HepG2 (cell line): ENCODE results near the gene ATP13A4. TPM values are rescaled to one million over a fixed set of nuclear protein-coding genes. Genes with fewer than 3 reads are reported as not detected.

Source experiments
- ATAC-seq: fragments of 200-7000 bp; cut with Tn5 transposase; 3 replicates; pipeline ENCODE4 v1.9.1; 2020; ENCODE audit warnings: mild to moderate bottlenecking, moderate library complexity
- BruUV-seq: library from RNA; stranded (reverse); fragments of 400-500 nt; replicated peaks from 2 replicates; lab custom pipeline; 2021; lab: Mats Ljungman, UMichigan
- CTCF ChIA-PET: fragments of 300-600 bp; formaldehyde crosslinking; extraction: SDS; loops from one replicate; lab custom pipeline; 2021; ENCODE audit warnings: low total read pairs, inconsistent platforms, low intra/inter-chr PET ratio; lab: Yijun Ruan, JAX
- POLR2A ChIA-PET: fragments of 350-600 bp; sonication (Branson Sonifier 250); formaldehyde crosslinking; loops from one replicate; lab custom pipeline; 2020; ENCODE audit warnings: antibody characterized with exemption, inconsistent platforms; lab: Yijun Ruan, JAX
- DNase-seq: peaks from one replicate; pipeline ENCODE4 v3.0.0-alpha.2; 2015; ENCODE audit warnings: low spot score
- FAIRE-seq: peaks from 3 replicates; lab custom pipeline; 2011; peaks lifted over from hg19 to GRCh38; lab: Jason Lieb, UNC
- H2AFZ ChIP-seq: one replicate; pipeline ENCODE4 v1.6.1; 2011; ENCODE audit warnings: low read length, inconsistent platforms
- H3K27ac ChIP-seq: fragments of 300-600 bp; 3 replicates; pipeline ENCODE4 v1.8.0; 2011; ENCODE audit warnings: mixed run types, mild to moderate bottlenecking, mixed read lengths, low read length, inconsistent platforms; ENCODE audit not compliant: insufficient read depth; ENCODE audit errors: extremely low read length
- H3K27me3 ChIP-seq, 2 experiments: fragments of 200-600 bp in 1 of 2; 2 replicates in 1 of 2; 3 replicates in 1 of 2; pipeline versions ENCODE4 v1.6.0 to v1.8.0; 2011; ENCODE audit warnings: low read length in 2 of 2, mild to moderate bottlenecking in 2 of 2, moderate library complexity in 2 of 2, inconsistent platforms in 1 of 2; ENCODE audit not compliant: insufficient read depth in 2 of 2, control insufficient read depth in 1 of 2
- H3K36me3 ChIP-seq, 2 experiments: fragments of 200-600 bp in 1 of 2; replicated peaks in 1 of 2; 2 replicates in 1 of 2; 3 replicates in 1 of 2; pipeline versions ENCODE4 v1.5.1 to v1.8.0; 2011; ENCODE audit warnings: low read length in 2 of 2, inconsistent platforms in 1 of 2; ENCODE audit not compliant: insufficient read depth in 2 of 2, control insufficient read depth in 1 of 2
- H3K4me1 ChIP-seq: 2 replicates; pipeline ENCODE4 v1.5.1; 2012; ENCODE audit warnings: low read length, inconsistent platforms; ENCODE audit not compliant: insufficient read depth
- H3K4me2 ChIP-seq: 2 replicates; pipeline ENCODE4 v1.6.0; 2011; ENCODE audit warnings: low read depth, low read length, inconsistent platforms
- H3K4me3 ChIP-seq, 3 experiments: fragments of 200-600 bp in 1 of 3; sonication (generic), shearing (Covaris generic) in 1 of 3; replicated peaks in 1 of 3; 2 replicates each; pipeline ENCODE4 v1.5.1; 2011 to 2016; ENCODE audit warnings: low read length in 3 of 3, inconsistent platforms in 2 of 3, low read depth in 2 of 3, mild to moderate bottlenecking in 2 of 3, control low read depth in 1 of 3, mixed read lengths in 1 of 3; ENCODE audit not compliant: insufficient read depth in 1 of 3
- H3K79me2 ChIP-seq: one replicate; pipeline ENCODE4 v1.6.1; 2011; ENCODE audit warnings: low read length, inconsistent platforms; ENCODE audit not compliant: insufficient read depth
- H3K9ac ChIP-seq: 2 replicates; pipeline ENCODE4 v1.6.0; 2011; ENCODE audit warnings: mild to moderate bottlenecking, low read depth, low read length, inconsistent platforms; ENCODE audit not compliant: insufficient read depth
- H3K9me3 ChIP-seq: 2 replicates; pipeline ENCODE4 v1.5.1; 2012; ENCODE audit warnings: mild to moderate bottlenecking, low read length
- H4K20me1 ChIP-seq: 2 replicates; pipeline ENCODE4 v1.6.0; 2011; ENCODE audit warnings: inconsistent platforms, mild to moderate bottlenecking, low read length, moderate library complexity; ENCODE audit not compliant: insufficient read depth
- ELF4 ChIP-seq: sonication (generic); formaldehyde crosslinking; IDR thresholded peaks from 2 replicates; pipeline ENCODE4 v1.5.0; 2020; ENCODE audit warnings: missing genetic modification reagents, mild to moderate bottlenecking, moderate library complexity, borderline replicate concordance
- IKZF1 ChIP-seq: fragments of 450-650 bp; IDR thresholded peaks from 2 replicates; pipeline ENCODE4 v1.7.1; 2016
- NRL ChIP-seq: sonication (generic); formaldehyde crosslinking; IDR thresholded peaks from 2 replicates; pipeline ENCODE4 v1.5.0; 2020; ENCODE audit warnings: missing genetic modification reagents, mild to moderate bottlenecking, moderate library complexity, borderline replicate concordance
- SIX4 ChIP-seq: sonication (generic); formaldehyde crosslinking; IDR thresholded peaks from 2 replicates; pipeline ENCODE4 v1.4.0; 2020; ENCODE audit warnings: missing genetic modification reagents
- TBX3 ChIP-seq: fragments of 450-650 bp; IDR thresholded peaks from 2 replicates; pipeline ENCODE4 v1.6.1; 2017; ENCODE audit warnings: antibody characterized with exemption, mild to moderate bottlenecking, inconsistent platforms, borderline replicate concordance
- ZNF691 ChIP-seq: sonication (generic); formaldehyde crosslinking; IDR thresholded peaks from 2 replicates; pipeline ENCODE4 v1.4.0; 2020; ENCODE audit warnings: missing genetic modification reagents, low read depth, mild to moderate bottlenecking, borderline replicate concordance
- WGBS: methylation state at CpG from one replicate; pipeline ENCODE4 v1.1.6; 2017; ENCODE audit warnings: low lambda C conversion rate; 5-methylcytosine and 5-hydroxymethylcytosine counted together
- in situ Hi-C: cut with HindIII; loops from 2 replicates; pipeline ENCODE4 v1.10.0; 2017; ENCODE audit warnings: low pct_unique_long_range_greater_than_20kb; ENCODE audit not compliant: extremely low pct_ligation_motif_present
- intact Hi-C: fragments of 100-400 bp; cut with micrococcal nuclease; formaldehyde crosslinking; loops from one replicate; pipeline ENCODE4 v1.10.0; 2022; ENCODE audit not compliant: unreplicated experiment
- polyA plus RNA-seq, 8 experiments: library from polyadenylated mRNA; depleted of rRNA in 3 of 8; stranded (reverse) in 7 of 8; unstranded in 1 of 8; fragments of >200 nt; fragmentation: Illumina TruSeq in 4 of 8; extraction: Trizol in 4 of 8; gene quantifications; 2 replicates each; pipeline versions ENCODE4 v1.2.1 to v1.2.3, GENCODE V29; 2011 to 2016; ENCODE audit warnings: low read depth in 4 of 8, missing spikeins in 1 of 8, mixed read lengths in 1 of 8; ENCODE audit not compliant: insufficient read depth in 1 of 8
- total RNA-seq, 5 experiments: library from RNA; depleted of rRNA; stranded (reverse); fragments of >200 nt; fragmentation: Illumina TruSeq; extraction: Trizol; gene quantifications; 2 replicates each; pipeline ENCODE4 v1.2.3, GENCODE V29; 2016; ENCODE audit warnings: low read depth in 1 of 5
- TF ChIP-seq, protein P1 (sequence below): sonication (generic); formaldehyde crosslinking; IDR thresholded peaks from 2 replicates; pipeline ENCODE4 v1.4.0; 2020; ENCODE audit warnings: mild to moderate bottlenecking, low read depth, missing genetic modification reagents
- TF ChIP-seq, protein P2 (sequence below): sonication (generic); formaldehyde crosslinking; IDR thresholded peaks from 2 replicates; pipeline ENCODE4 v1.4.0; 2020; ENCODE audit warnings: missing genetic modification reagents

ATP13A4 gene
- total and polyA plus RNA-seq, 2 of the 13 experiments (the other 11 are each of a cell fraction or from before 2014, with no cell fraction given), result 0.01 to 0.07 TPM

DNA sequence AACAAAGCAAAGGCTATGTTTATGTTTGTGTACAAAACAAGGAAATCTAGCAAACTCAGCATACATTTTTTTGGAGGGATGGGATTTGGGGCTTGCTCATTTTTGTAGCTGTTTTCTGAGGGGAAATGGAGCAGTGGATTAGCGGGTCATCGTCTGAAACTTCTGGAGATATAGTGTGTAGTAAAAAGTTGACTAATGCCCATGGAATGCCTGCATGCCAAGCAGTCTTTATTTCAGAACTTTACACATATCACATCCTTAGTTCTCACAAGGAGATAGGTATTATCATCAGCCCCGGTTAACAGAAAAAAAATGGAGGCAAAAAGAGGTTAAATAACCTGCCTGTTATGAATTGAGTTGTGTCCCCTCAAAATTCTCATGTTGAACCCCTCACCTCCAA, 47.1 kb downstream of the ATP13A4 start:
- H3K9ac ChIP-seq, result no peak overlapping the region
- ChIA-PET POLR2A (no interaction called here), CTCF (no interaction called here)
- H3K27ac ChIP-seq, result no peak overlapping the region
- no peaks in the 10 kb centered on the region for H4K20me1 ChIP-seq
- ATAC-seq (no peak), DNase-seq (no peak)
- H3K4me2 ChIP-seq, result no peak overlapping the region
- H3K4me1 ChIP-seq, result no peaks in the 10 kb centered on the region
- H3K79me2 ChIP-seq, result no peaks in the 10 kb centered on the region
- WGBS, result 1% methylated on average over 3 of the region's 3 CpGs
- H3K4me3 ChIP-seq, result no peak overlapping the region
- TF ChIP-seq ZNF691 (no peak), NRL (CRISPR knock-in tag) (no peak), TBX3 (no peak), SIX4 (no peak), ELF4 (no peak), IKZF1 (no peak)
- TF ChIP-seq, protein P1, sequence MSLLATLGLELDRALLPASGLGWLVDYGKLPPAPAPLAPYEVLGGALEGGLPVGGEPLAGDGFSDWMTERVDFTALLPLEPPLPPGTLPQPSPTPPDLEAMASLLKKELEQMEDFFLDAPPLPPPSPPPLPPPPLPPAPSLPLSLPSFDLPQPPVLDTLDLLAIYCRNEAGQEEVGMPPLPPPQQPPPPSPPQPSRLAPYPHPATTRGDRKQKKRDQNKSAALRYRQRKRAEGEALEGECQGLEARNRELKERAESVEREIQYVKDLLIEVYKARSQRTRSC (CRISPR knock-in tag), result no peak
- TF ChIP-seq, protein P2, sequence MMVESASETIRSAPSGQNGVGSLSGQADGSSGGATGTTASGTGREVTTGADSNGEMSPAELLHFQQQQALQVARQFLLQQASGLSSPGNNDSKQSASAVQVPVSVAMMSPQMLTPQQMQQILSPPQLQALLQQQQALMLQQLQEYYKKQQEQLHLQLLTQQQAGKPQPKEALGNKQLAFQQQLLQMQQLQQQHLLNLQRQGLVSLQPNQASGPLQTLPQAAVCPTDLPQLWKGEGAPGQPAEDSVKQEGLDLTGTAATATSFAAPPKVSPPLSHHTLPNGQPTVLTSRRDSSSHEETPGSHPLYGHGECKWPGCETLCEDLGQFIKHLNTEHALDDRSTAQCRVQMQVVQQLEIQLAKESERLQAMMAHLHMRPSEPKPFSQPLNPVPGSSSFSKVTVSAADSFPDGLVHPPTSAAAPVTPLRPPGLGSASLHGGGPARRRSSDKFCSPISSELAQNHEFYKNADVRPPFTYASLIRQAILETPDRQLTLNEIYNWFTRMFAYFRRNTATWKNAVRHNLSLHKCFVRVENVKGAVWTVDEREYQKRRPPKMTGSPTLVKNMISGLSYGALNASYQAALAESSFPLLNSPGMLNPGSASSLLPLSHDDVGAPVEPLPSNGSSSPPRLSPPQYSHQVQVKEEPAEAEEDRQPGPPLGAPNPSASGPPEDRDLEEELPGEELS, result no peak
- TF ChIP-seq, all 625 proteins: peak for 0
- peaks cover 0 to 12% of the 10 kb centered on the region in 2 experiments; a peak in 1 of 5 replicates for H3K27me3 ChIP-seq
- FAIRE-seq, result no peak
- no peaks in the 10 kb centered on the region for H3K36me3 ChIP-seq
- no TSS peak for BruUV-seq
- in situ Hi-C loops (no loop called here), intact Hi-C loops (no loop called here)
- H3K9me3 ChIP-seq, result no peaks in the 10 kb centered on the region
- H2AFZ ChIP-seq, result no peak overlapping the region
